Neural progenitor cell (in vitro differentiated cells): Measurements from ENCODE around the gene AMMECR1.

ENCODE experiments used
- EZH2phosphoT487 ChIP-seq: fragments of 200-600 bp; sonication (generic); IDR thresholded peaks from 2 replicates; pipeline ENCODE4 v1.6.1; 2017; ENCODE audit warnings: antibody characterized with exemption
- TF ChIP-seq, protein P1 (sequence below): fragments of 200-600 bp; sonication (generic); IDR thresholded peaks from 2 replicates; pipeline ENCODE4 v1.5.1; 2017; ENCODE audit warnings: antibody characterized with exemption, mild to moderate bottlenecking

DNA sequence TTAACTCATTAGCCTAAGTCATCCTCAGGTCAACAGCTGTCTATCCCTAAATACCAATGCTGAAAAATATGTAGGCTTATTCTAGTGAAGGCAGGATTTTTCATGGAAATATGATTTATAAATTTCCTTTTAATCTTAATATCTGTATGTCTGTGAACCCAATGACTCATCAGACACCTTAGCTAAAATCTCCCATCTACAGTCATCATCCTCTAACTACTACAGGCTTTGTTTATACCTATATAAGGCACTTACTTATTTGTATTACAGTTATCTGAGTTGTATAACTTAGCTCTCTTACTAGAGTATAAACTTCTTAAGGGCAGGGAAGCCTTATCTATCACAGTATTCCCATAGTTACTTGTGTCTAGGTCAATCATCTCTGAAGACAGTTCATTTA lies 24.2 kb downstream of the AMMECR1 start:
- TF ChIP-seq, protein P1, sequence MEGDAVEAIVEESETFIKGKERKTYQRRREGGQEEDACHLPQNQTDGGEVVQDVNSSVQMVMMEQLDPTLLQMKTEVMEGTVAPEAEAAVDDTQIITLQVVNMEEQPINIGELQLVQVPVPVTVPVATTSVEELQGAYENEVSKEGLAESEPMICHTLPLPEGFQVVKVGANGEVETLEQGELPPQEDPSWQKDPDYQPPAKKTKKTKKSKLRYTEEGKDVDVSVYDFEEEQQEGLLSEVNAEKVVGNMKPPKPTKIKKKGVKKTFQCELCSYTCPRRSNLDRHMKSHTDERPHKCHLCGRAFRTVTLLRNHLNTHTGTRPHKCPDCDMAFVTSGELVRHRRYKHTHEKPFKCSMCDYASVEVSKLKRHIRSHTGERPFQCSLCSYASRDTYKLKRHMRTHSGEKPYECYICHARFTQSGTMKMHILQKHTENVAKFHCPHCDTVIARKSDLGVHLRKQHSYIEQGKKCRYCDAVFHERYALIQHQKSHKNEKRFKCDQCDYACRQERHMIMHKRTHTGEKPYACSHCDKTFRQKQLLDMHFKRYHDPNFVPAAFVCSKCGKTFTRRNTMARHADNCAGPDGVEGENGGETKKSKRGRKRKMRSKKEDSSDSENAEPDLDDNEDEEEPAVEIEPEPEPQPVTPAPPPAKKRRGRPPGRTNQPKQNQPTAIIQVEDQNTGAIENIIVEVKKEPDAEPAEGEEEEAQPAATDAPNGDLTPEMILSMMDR, result no peak
- TF ChIP-seq EZH2phosphoT487, result no peak
